GM18526 (cell line): ENCODE results near the gene TTC39A.

Source experiments
- POLR2A ChIP-seq: IDR thresholded peaks from 3 replicates; pipeline ENCODE4 v1.6.1; 2011; ENCODE audit not compliant: insufficient read length; ENCODE audit errors: extremely low read depth

TTC39A gene

GRCh38 chr1:51330331-51331201 lies at the start of gene TTC39A:
TSS of gene TTC39A (minus strand) at chr1:51330562. CDS start at chr1:51330477, 85 bp downstream.
- TF ChIP-seq POLR2A = no peak

- TF ChIP-seq POLR2A = no peak
Observed at GRCh38 chr1:51378871-51379270, 48.5 kb upstream of the TTC39A start.

GRCh38 chr1:51373898-51374297 lies 43.5 kb upstream of the TTC39A start:
- TF ChIP-seq POLR2A = no peak

- TF ChIP-seq POLR2A = no peak
Observed at GRCh38 chr1:51372561-51372960, 42.2 kb upstream of the TTC39A start.

- no peak for TF ChIP-seq POLR2A
Observed at GRCh38 chr1:51369171-51369570, 38.8 kb upstream of the TTC39A start.

- no peak for TF ChIP-seq POLR2A
Observed at GRCh38 chr1:51365774-51366173, 35.4 kb upstream of the TTC39A start.

- TF ChIP-seq POLR2A = no peak
Observed at GRCh38 chr1:51359879-51360278, 29.5 kb upstream of the TTC39A start.

- TF ChIP-seq POLR2A = no peak
Observed at GRCh38 chr1:51355382-51355781, 25.0 kb upstream of the TTC39A start.

GRCh38 chr1:51354416-51354815 lies 24.1 kb upstream of the TTC39A start:
- TF ChIP-seq POLR2A = no peak

GRCh38 chr1:51351907-51352306 lies 21.5 kb upstream of the TTC39A start:
- TF ChIP-seq POLR2A = no peak

- TF ChIP-seq POLR2A = no peak
Observed at GRCh38 chr1:51349862-51350261, 19.5 kb upstream of the TTC39A start.

GRCh38 chr1:51348147-51348527 lies 17.8 kb upstream of the TTC39A start:
- TF ChIP-seq POLR2A = no peak

GRCh38 chr1:51347398-51348146 lies 17.2 kb upstream of the TTC39A start:
- TF ChIP-seq POLR2A = no peak

- no peak for TF ChIP-seq POLR2A
Observed at GRCh38 chr1:51346086-51346942, 16.0 kb upstream of the TTC39A start.

GRCh38 chr1:51345300-51345687 lies 14.9 kb upstream of the TTC39A start:
- TF ChIP-seq POLR2A = no peak
